Panc1 (cell line): ENCODE results near the gene ZCCHC14. TPM values are rescaled to one million over a fixed set of nuclear protein-coding genes. Genes with fewer than 3 reads are reported as not detected.

Experiments used
- ATAC-seq: fragments of 200-7000 bp; cut with Tn5 transposase; 2 replicates; pipeline ENCODE4 v1.9.1; 2020; ENCODE audit warnings: mild to moderate bottlenecking, moderate library complexity
- BruUV-seq: library from RNA; stranded (reverse); fragments of 400-500 nt; replicated peaks from 2 replicates; lab custom pipeline; 2021; lab: Mats Ljungman, UMichigan
- CTCF ChIA-PET: fragments of 300-600 bp; sonication (Branson Sonifier 250); formaldehyde crosslinking; loops from one replicate; lab custom pipeline; 2022; ENCODE audit warnings: antibody characterized with exemption; lab: Charles Lee
- POLR2A ChIA-PET: fragments of 300-600 bp; sonication (Branson Sonifier 250); formaldehyde crosslinking; loops from one replicate; lab custom pipeline; 2022; ENCODE audit warnings: antibody characterized with exemption; lab: Charles Lee
- DNase-seq: peaks from one replicate; pipeline ENCODE4 v3.0.0-alpha.2; 2010; ENCODE audit warnings: low read depth, low spot score
- H3K27ac ChIP-seq: 2 replicates; pipeline ENCODE4 v1.5.1; 2011; ENCODE audit warnings: mild to moderate bottlenecking, low read length, inconsistent platforms
- H3K27me3 ChIP-seq: fragments of 200-500 bp; sonication (Bioruptor generic); 2 replicates; pipeline ENCODE4 v1.6.0; 2014; ENCODE audit warnings: low read length, inconsistent platforms; ENCODE audit not compliant: control insufficient read depth, insufficient read depth
- H3K36me3 ChIP-seq: fragments of 200-500 bp; sonication (Bioruptor generic); 2 replicates; pipeline ENCODE4 v1.5.1; 2014; ENCODE audit warnings: inconsistent platforms, mild to moderate bottlenecking, low read length, moderate library complexity; ENCODE audit not compliant: control insufficient read depth, insufficient read depth
- H3K4me1 ChIP-seq: 2 replicates; pipeline ENCODE4 v1.5.1; 2011; ENCODE audit warnings: inconsistent platforms, mild to moderate bottlenecking, low read length, moderate library complexity; ENCODE audit not compliant: control insufficient read depth, insufficient read depth
- H3K4me3 ChIP-seq, 2 experiments: 2 replicates each; pipeline ENCODE4 v1.5.1; 2011 to 2012; ENCODE audit warnings: low read depth in 2 of 2, low read length in 2 of 2, mild to moderate bottlenecking in 2 of 2, inconsistent platforms in 1 of 2, moderate library complexity in 1 of 2
- H3K9me3 ChIP-seq: fragments of 200-500 bp; sonication (Bioruptor generic); 2 replicates; pipeline ENCODE4 v1.5.1; 2014; ENCODE audit warnings: low read depth, mild to moderate bottlenecking, inconsistent platforms, low read length, moderate library complexity; ENCODE audit not compliant: control insufficient read depth, insufficient read depth
- CTCF ChIP-seq: fragments of 450-650 bp; IDR thresholded peaks from 2 replicates; pipeline ENCODE4 v1.5.1; 2017; ENCODE audit warnings: mild to moderate bottlenecking
- POLR2AphosphoS5 ChIP-seq: IDR thresholded peaks from 2 replicates; pipeline ENCODE4 v1.6.1; 2012; ENCODE audit warnings: mild to moderate bottlenecking, low read depth, low read length, moderate library complexity
- REST ChIP-seq, 2 experiments: IDR thresholded peaks; 2 replicates each; pipeline ENCODE4 v1.6.1; 2011 to 2012; ENCODE audit warnings: low read depth in 2 of 2, control low read depth in 1 of 2, low read length in 1 of 2, mild to moderate bottlenecking in 1 of 2, moderate library complexity in 1 of 2; ENCODE audit not compliant: insufficient read depth in 1 of 2
- SIN3A ChIP-seq: IDR thresholded peaks from 2 replicates; pipeline ENCODE4 v1.6.1; 2012; ENCODE audit warnings: low read depth, mild to moderate bottlenecking, low read length, moderate library complexity, borderline replicate concordance; ENCODE audit not compliant: insufficient read depth
- TCF7L2 ChIP-seq: IDR thresholded peaks from 2 replicates; pipeline ENCODE4 v1.6.1; 2011; ENCODE audit warnings: mild to moderate bottlenecking, low read depth, low read length, inconsistent platforms
- in situ Hi-C: cut with HindIII; loops from 2 replicates; pipeline ENCODE4 v1.10.0; 2016; ENCODE audit warnings: low sequenced_read_pairs, low pct_unique_long_range_greater_than_20kb
- intact Hi-C: fragments of 100-400 bp; cut with micrococcal nuclease; formaldehyde crosslinking; loops from one replicate; pipeline ENCODE4 v1.10.0; 2022; ENCODE audit not compliant: unreplicated experiment
- total RNA-seq: library from RNA; stranded (reverse); gene quantifications from one replicate; pipeline ENCODE4 v1.2.1, GENCODE V29; 2021; ENCODE audit not compliant: unreplicated experiment

ZCCHC14 gene
- total RNA-seq, 1 experiment from 2014 or later: 35.0 TPM

GRCh38 chr16:87407511-87408112 is 85.2 kb downstream of the ZCCHC14 start:
- BruUV-seq: no TSS peak
- ChIA-PET CTCF (no interaction called here), POLR2A (no interaction called here)
- no peak for ATAC-seq
- H3K36me3 ChIP-seq: peaks cover 18% of the 10 kb centered on the region
- no peaks in the 10 kb centered on the region for H3K4me1 ChIP-seq
- DNase-seq: no peak
- TF ChIP-seq CTCF: no peak
- no peak for TF ChIP-seq SIN3A
- no peak for TF ChIP-seq POLR2AphosphoS5
- no peak for TF ChIP-seq REST (IDR thresholded peaks at IDR 0.05; ENCODE audit: insufficient read depth in 1 of 2, low read depth in 2 of 2, low read length in 1 of 2)
- TF ChIP-seq TCF7L2: no peak
- intact Hi-C loops (no loop called here), in situ Hi-C loops (no loop called here)
- H3K9me3 ChIP-seq: no peaks in the 10 kb centered on the region
- H3K27me3 ChIP-seq: no peaks in the 10 kb centered on the region
- H3K4me3 ChIP-seq: no peak overlapping the region
- H3K27ac ChIP-seq: no peak overlapping the region

- intact Hi-C loops: no loop called here
- no peaks in the 10 kb centered on the region for H3K9me3 ChIP-seq
- no peak for TF ChIP-seq TCF7L2
- TF ChIP-seq CTCF: no peak
- TF ChIP-seq REST (IDR thresholded peaks at IDR 0.05; ENCODE audit: insufficient read depth in 1 of 2, low read depth in 2 of 2, low read length in 1 of 2): no peak
- no peak for TF ChIP-seq POLR2AphosphoS5
- no peak for TF ChIP-seq SIN3A
- no peak for DNase-seq
- H3K4me1 ChIP-seq: no peaks in the 10 kb centered on the region
- H3K36me3 ChIP-seq: peaks cover 23% of the 10 kb centered on the region
- no peaks in the 10 kb centered on the region for H3K27me3 ChIP-seq
- BruUV-seq: no TSS peak
- CTCF ChIA-PET: no interaction called here
- POLR2A ChIA-PET: no interaction called here
- no peak for ATAC-seq
- no peak overlapping the region for H3K4me3 ChIP-seq
- in situ Hi-C loops: no loop called here
- no peak overlapping the region for H3K27ac ChIP-seq
Measured at GRCh38 chr16:87406495-87407088, 86.2 kb downstream of the ZCCHC14 start.
